HG03196 (cell line): ENCODE results near the gene BHLHA15.

ENCODE experiments used
- ATAC-seq: cut with Tn5 transposase; IDR thresholded peaks from one replicate; pipeline ENCODE4 v1.9.1; 2021; ENCODE audit not compliant: unreplicated experiment

Gene BHLHA15

GRCh38 chr7:98186452-98187137, 24.6 kb upstream of the BHLHA15 start:
- no peak for ATAC-seq

- no peak for ATAC-seq
Observed at GRCh38 chr7:98187138-98187502, 24.1 kb upstream of the BHLHA15 start.

DNA sequence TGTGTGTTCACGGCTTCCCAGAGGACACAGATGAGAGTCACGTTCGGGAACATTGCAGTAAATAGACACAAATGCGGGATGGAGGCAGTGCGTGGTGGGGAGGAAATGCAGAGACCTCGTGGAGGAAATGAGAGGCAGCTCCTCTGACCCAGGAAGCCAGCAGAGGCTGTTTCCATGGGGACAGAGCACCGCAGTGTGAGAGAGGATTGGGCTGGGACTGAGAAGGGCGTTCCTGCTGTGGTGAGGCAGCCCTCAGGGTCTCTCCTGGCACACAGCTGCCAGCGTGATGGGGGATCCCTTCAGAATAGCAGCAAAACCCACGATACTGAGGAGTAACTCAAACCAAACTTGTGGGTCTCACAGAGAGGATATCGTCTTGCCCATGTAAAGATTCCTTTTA, 21.7 kb upstream of the BHLHA15 start:
- no peak for ATAC-seq

DNA sequence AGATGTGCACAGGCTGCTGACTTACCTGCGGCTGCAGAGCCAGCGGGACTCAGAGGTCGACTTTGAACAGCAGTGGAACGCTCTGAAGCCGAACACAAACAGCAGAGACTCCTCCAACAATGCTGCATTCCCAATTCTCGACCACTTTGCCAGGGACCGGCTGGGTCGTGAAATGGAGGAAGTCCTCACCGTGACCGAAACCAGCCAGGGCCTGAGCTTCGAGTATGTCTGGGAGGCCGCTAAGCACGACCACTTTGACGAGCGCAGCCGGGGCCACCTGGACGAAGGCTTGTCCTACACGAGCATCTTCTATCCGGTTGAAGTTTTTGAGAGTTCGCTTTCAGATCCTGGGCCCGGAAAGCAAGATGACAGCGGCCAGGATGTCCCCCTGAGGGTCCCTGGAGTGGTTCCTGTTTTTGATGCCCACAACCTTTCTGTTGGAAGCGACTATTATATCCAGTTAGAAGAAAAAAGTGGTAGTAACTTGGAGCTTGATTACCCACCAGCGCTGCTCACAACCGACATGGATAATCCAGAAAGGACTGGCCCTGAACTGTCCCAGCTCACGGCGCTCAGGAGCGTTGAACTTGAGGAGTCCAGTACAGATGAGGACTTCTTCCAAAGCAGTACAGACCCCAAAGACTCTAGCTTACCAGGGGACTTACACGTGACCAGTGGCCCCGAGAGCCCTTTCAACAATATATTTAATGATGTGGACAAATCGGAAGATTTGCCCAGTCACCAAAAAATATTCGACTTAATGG, 19.4 kb upstream of the BHLHA15 start:
- no peak for ATAC-seq

DNA sequence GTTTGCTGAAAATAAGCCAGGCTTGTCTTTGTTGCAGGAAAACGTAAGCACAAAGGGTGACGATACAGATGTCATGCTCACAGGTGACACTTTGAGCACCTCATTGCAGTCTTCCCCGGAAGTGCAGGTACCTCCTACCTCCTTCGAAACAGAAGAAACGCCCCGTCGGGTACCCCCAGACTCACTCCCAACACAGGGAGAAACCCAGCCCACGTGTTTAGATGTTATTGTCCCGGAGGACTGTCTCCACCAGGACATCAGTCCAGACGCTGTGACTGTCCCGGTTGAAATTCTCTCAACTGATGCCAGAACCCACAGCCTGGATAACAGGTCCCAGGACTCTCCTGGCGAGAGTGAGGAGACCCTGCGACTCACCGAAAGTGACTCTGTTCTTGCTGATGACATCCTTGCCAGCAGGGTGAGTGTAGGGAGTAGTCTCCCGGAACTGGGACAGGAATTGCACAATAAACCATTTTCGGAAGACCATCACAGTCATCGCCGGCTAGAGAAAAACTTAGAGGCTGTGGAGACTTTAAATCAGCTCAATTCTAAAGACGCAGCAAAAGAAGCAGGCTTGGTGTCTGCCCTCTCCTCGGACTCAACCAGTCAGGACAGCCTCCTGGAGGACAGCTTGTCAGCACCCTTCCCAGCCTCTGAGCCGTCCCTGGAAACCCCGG, 18.3 kb upstream of the BHLHA15 start:
- no peak for ATAC-seq

DNA sequence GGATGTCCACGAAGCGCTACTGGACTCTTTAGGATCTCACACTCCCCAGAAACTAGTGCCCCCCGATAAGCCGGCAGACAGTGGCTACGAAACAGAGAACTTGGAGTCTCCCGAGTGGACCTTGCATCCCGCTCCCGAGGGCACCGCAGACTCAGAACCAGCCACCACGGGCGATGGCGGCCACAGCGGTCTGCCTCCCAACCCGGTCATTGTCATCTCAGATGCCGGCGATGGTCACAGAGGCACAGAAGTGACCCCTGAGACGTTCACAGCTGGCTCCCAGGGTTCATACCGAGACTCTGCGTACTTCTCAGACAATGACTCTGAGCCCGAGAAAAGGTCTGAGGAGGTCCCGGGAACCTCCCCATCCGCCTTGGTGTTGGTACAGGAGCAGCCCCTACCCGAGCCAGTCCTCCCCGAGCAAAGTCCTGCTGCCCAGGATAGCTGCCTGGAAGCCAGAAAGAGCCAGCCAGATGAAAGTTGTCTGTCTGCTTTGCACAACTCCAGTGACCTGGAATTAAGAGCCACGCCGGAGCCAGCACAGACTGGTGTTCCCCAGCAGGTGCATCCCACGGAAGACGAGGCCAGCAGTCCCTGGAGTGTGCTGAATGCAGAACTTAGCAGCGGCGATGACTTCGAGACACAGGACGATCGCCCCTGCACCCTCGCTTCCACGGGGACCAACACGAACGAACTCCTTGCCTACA, 17.6 kb upstream of the BHLHA15 start:
- ATAC-seq: no peak

DNA sequence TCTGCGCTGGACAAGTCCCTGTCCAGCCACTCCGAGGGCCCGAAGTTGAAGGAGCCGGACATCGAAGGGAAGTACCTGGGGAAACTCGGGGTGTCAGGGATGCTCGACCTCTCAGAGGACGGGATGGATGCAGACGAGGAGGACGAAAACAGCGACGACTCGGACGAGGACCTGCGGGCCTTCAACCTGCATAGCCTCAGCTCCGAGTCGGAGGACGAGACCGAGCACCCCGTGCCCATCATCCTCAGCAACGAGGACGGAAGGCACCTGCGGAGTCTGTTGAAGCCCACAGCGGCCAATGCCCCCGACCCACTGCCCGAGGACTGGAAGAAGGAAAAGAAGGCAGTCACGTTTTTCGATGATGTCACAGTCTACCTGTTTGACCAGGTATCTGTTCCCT, 17.1 kb upstream of the BHLHA15 start:
- ATAC-seq: no peak

- no peak for ATAC-seq
Observed at GRCh38 chr7:98194672-98195457, 16.4 kb upstream of the BHLHA15 start.

- ATAC-seq: no peak
Observed at GRCh38 chr7:98196706-98197605, 14.3 kb upstream of the BHLHA15 start.

- no peak for ATAC-seq
Observed at GRCh38 chr7:98199131-98199530, 12.1 kb upstream of the BHLHA15 start.

GRCh38 chr7:98200364-98200763, 10.9 kb upstream of the BHLHA15 start:
- peak; percentile 37 for ATAC-seq

DNA sequence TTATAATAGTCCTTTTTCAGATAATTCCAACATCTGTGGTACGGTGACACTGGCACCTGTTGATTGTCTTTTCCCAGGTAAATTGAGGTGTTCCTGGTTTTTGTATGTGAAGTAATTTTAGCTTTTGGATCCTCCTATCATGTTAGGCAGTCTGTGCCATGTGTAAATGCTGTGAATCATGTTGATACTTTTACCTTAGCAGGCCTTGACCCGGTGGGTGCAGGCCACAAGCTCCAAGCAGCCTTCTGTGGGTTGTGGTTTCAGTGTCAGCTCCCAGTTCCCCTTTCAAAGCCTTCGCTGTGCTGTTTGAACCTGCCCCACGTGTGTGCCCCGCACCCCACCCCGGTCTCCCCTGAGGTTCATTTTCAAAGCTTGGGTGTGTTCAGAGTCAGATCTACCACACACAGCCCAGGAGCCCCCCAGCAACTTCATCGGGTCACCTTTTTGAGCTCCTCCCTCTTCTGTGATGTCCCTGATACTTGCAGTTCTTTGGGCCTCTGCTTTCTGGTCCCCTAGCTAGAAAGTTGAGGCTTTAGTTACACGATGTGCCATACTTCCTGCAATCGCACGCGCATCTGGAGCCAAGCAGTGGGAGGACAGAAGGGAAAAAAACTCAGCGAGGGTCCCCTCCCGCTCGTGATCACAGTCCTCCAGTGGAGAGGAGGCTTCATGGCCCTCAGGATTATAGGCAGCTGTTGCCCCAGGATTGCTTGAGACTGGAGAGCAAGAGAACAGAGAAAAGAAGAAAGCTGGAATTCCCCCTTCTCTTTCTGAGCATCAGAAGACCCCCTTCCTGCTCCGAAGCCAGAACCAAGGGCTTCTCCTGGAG, 8.7 kb upstream of the BHLHA15 start:
- ATAC-seq: peak; percentile 92

GRCh38 chr7:98203261-98203963, 7.8 kb upstream of the BHLHA15 start:
- ATAC-seq: peak; percentile 32

- no peak for ATAC-seq
Observed at GRCh38 chr7:98203964-98204605, 7.2 kb upstream of the BHLHA15 start.

DNA sequence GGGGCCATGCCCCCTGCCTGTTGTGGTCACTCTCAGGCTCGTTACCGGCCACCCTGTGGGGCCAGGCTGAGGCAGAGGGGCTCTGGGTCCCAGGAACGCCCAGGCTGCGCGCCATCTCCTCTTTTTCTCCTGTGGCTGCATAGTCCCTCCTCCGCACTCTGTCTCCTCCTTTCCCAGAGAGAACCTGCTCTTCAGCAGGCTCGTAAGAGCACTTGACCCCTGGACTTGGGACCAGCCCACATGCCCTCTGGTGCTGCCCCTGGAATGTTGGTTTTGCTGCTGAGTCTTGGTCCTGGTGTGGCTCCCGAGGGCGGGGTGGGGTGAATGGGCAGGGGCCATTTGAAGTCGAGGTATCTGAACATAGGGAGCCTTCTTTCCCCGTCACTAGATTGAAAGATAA, 6.6 kb upstream of the BHLHA15 start:
- ATAC-seq: no peak

GRCh38 chr7:98205162-98205845, 5.9 kb upstream of the BHLHA15 start:
- no peak for ATAC-seq
